Fibroblast of lung (primary cell): ENCODE results near the gene DNAAF2.

ENCODE experiments used
- CTCF ChIP-seq, 2 donors: IDR thresholded peaks in 1 of 2; conservative IDR thresholded peaks in 1 of 2; 1 replicate in 1 of 2; 2 replicates in 1 of 2; pipeline ENCODE4 v1.5.1; 2011 to 2012; ENCODE audit warnings: low read length in 2 of 2, control low read depth in 1 of 2, inconsistent platforms in 1 of 2, low read depth in 1 of 2, mild to moderate bottlenecking in 1 of 2
- EZH2 ChIP-seq: IDR thresholded peaks from 2 replicates; pipeline ENCODE4 v1.5.1; 2012; ENCODE audit warnings: low read length, control low read depth, mild to moderate bottlenecking; ENCODE audit errors: missing control alignments

- TF ChIP-seq CTCF (conservative IDR thresholded peaks at IDR 0.05 in 1 of 2, IDR thresholded peaks at IDR 0.05 in 1 of 2; ENCODE audit: low read depth in 1 of 2, low read length in 2 of 2) (no peak), EZH2 (no peak)
These were observed 20.8 kb downstream of the DNAAF2 start for GRCh38 chr14:49614196-49614595.
